Ishikawa (cell line): ENCODE results near the gene VAMP3.

Experiments used
- CEBPB ChIP-seq: IDR thresholded peaks from 2 replicates; pipeline ENCODE4 v1.6.1; 2012
- CREB1 ChIP-seq: IDR thresholded peaks from 2 replicates; pipeline ENCODE4 v1.6.1; 2012; ENCODE audit warnings: low read depth
- EGR1 ChIP-seq: IDR thresholded peaks from 2 replicates; pipeline ENCODE4 v1.6.1; 2012
- EP300 ChIP-seq: IDR thresholded peaks from 2 replicates; pipeline ENCODE4 v1.6.1; 2012; ENCODE audit warnings: borderline replicate concordance
- FOXM1 ChIP-seq: IDR thresholded peaks from 2 replicates; pipeline ENCODE4 v1.6.1; 2012; ENCODE audit warnings: low read depth, borderline replicate concordance
- MAX ChIP-seq: IDR thresholded peaks from 2 replicates; pipeline ENCODE4 v1.6.1; 2012
- NFIC ChIP-seq: IDR thresholded peaks from 2 replicates; pipeline ENCODE4 v1.6.1; 2012
- RAD21 ChIP-seq: IDR thresholded peaks from 2 replicates; pipeline ENCODE4 v1.6.1; 2012; ENCODE audit warnings: low read depth
- REST ChIP-seq: IDR thresholded peaks from 2 replicates; pipeline ENCODE4 v1.6.1; 2012; ENCODE audit warnings: low read depth, mild to moderate bottlenecking
- TAF1 ChIP-seq: IDR thresholded peaks from 2 replicates; pipeline ENCODE4 v1.6.1; 2012; ENCODE audit warnings: low read depth, mild to moderate bottlenecking
- TCF12 ChIP-seq: IDR thresholded peaks from 2 replicates; pipeline ENCODE4 v1.6.1; 2012; ENCODE audit warnings: low read depth
- TEAD4 ChIP-seq: IDR thresholded peaks from 2 replicates; pipeline ENCODE4 v1.6.1; 2012
- USF1 ChIP-seq: IDR thresholded peaks from 2 replicates; pipeline ENCODE4 v1.6.1; 2012
- YY1 ChIP-seq: IDR thresholded peaks from 2 replicates; pipeline ENCODE4 v1.6.1; 2012; ENCODE audit warnings: low read depth
- ZBTB7A ChIP-seq: IDR thresholded peaks from 2 replicates; pipeline ENCODE4 v1.6.1; 2012; ENCODE audit warnings: low read depth

Gene VAMP3

GRCh38 chr1:7780976-7781375 is 9.9 kb downstream of the VAMP3 start:
- no peak for TF ChIP-seq REST
- TF ChIP-seq NFIC = no peak
- no peak for TF ChIP-seq EGR1
- no peak for TF ChIP-seq YY1
- no peak for TF ChIP-seq EP300
- no peak for TF ChIP-seq USF1
- TF ChIP-seq TEAD4 = no peak
- TF ChIP-seq TAF1 = no peak
- no peak for TF ChIP-seq TCF12
- TF ChIP-seq ZBTB7A = no peak
- TF ChIP-seq CREB1 = no peak
- no peak for TF ChIP-seq CEBPB
- TF ChIP-seq RAD21 = no peak
- TF ChIP-seq MAX = no peak
- no peak for TF ChIP-seq FOXM1

- no peak for TF ChIP-seq CEBPB
- no peak for TF ChIP-seq NFIC
- no peak for TF ChIP-seq CREB1
- TF ChIP-seq EP300 = no peak
Measured at GRCh38 chr1:7781501-7781900, 10.4 kb downstream of the VAMP3 start.

GRCh38 chr1:7781923-7782495 is 10.9 kb downstream of the VAMP3 start:
- no peak for TF ChIP-seq TEAD4
- TF ChIP-seq REST = no peak
- TF ChIP-seq MAX = no peak
- TF ChIP-seq USF1 = no peak
- TF ChIP-seq ZBTB7A = no peak
- no peak for TF ChIP-seq EGR1
- no peak for TF ChIP-seq EP300
- TF ChIP-seq TAF1 = no peak
- no peak for TF ChIP-seq TCF12

GRCh38 chr1:7783178-7783711 is 12.1 kb downstream of the VAMP3 start:
- TF ChIP-seq USF1 (no peak), YY1 (no peak), NFIC (0 out of 2 replicates have a peak, but pooled peaks have one; percentile 7), CEBPB (no peak), EP300 (no peak), FOXM1 (no peak), CREB1 (no peak), REST (no peak)
